ENCODE measurements around the gene NECTIN4.
"Not testable (repeated sequence)": the region's sequence is repeated elsewhere in the genome, so short reads cannot be mapped to it uniquely, and the experiment has no call there.

NECTIN4 gene

DNA sequence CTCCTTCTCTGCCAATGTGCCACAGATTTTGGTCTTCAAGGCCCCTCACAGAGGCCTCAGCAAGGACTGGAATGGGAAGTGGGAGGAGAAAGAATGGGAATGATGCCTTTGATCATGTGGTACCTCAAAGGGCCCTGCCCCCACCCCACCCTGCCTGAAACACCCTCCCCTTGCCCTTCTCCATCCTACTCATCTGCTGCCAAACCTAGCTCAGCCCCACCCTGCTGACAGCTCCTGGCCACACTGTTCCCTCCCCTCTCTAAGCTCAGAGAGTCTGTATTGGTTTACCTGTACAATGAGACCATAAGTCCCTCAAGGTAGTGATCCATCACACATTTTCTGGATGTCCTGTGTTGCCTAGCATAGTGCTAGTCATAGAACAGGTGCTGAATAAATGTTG is 12.9 kb downstream of the NECTIN4 start:
- no peaks in the 10 kb centered on the region for H3K9me3 ChIP-seq (ENCODE audit: control insufficient read depth, low read length)
- H3K4me1 ChIP-seq (ENCODE audit: control insufficient read depth, insufficient read depth, low read length), result peaks cover 34% of the 10 kb centered on the region
- no peak overlapping the region for H3K9ac ChIP-seq (ENCODE audit: low read length)
- H3K4me3 ChIP-seq (ENCODE audit: low read length), result no peak overlapping the region
- no peaks in the 10 kb centered on the region for H3K27me3 ChIP-seq (ENCODE audit: control insufficient read depth, insufficient read depth, low read length)
- peaks cover 18% of the 10 kb centered on the region for H3K36me3 ChIP-seq (ENCODE audit: control insufficient read depth, insufficient read depth, low read length)

DNA sequence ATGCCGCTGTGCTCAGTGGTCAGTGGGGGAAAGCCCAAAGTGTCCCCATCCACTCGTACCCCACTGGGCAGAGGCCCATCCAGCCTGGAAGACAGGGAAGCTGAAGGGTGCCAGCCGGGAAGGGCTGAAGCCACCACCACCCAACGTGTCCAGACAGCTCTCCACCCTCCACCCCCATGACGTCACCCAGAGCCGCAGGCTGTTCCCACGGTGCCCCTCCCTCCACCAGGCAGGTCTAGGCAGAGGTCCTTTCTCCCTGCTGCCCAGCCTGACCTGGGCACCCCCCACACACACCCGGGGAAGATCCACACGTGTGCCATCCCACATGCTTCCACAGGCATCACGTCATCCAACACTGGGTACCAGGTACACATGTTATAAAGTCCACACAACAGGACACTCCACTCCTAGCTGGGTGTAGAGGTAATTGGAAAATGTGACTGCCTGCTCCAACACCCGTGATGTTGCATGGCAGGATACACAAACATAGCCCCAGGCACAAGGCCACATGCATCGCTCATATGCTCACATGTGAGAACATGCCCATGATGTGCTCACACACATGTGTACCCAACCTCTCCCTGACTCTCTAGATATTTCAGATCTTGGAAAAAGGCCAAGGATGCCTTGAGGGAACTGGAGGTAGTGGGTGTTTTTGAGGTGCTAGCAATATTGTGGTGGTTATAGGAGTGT is 14.5 kb downstream of the NECTIN4 start:
- H3K9me3 ChIP-seq (ENCODE audit: control insufficient read depth, low read length), result no peaks in the 10 kb centered on the region
- no peak overlapping the region for H3K9ac ChIP-seq (ENCODE audit: low read length)
- H3K4me1 ChIP-seq (ENCODE audit: control insufficient read depth, insufficient read depth, low read length), result peaks cover 22% of the 10 kb centered on the region
- no peak overlapping the region for H3K4me3 ChIP-seq (ENCODE audit: low read length)
- H3K27me3 ChIP-seq (ENCODE audit: control insufficient read depth, insufficient read depth, low read length), result no peaks in the 10 kb centered on the region
- peaks cover 18% of the 10 kb centered on the region for H3K36me3 ChIP-seq (ENCODE audit: control insufficient read depth, insufficient read depth, low read length)

DNA sequence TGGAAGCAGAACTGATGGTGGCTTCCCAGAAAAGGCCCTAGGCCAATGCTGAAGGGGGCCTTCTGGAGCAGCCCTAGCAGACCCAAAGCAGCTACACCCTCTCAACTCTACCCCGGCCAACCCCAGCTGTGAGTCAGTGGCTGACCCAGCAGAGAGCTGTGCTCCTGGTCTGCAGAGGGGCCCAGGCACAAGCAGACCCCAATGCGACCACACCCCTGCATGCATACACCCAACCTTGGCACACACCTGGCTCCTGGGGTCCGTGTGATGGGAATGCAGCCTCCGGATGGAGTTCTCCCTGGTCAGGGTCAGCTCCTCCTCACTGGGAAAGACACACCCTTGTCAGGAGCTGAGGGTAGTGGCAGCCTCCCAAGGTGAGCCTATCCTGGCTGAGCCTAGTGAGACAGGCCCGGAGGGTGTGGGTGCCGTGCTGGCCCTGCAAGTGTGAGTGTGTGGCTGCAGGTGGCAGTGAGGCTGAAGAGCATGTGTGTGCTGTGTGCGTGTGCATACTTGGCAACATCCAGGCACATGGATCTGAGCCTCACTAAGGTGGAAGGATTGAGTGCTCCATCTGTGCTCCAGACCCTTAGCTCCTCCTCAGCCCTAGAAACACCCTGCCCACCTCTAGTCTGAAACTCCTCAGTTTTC is 15.8 kb downstream of the NECTIN4 start:
- no peak overlapping the region for H3K4me3 ChIP-seq (ENCODE audit: low read length)
- H3K4me1 ChIP-seq (ENCODE audit: control insufficient read depth, insufficient read depth, low read length), result peaks cover 34% of the 10 kb centered on the region
- no peaks in the 10 kb centered on the region for H3K27me3 ChIP-seq (ENCODE audit: control insufficient read depth, insufficient read depth, low read length)
- H3K36me3 ChIP-seq (ENCODE audit: control insufficient read depth, insufficient read depth, low read length), result peaks cover 18% of the 10 kb centered on the region
- no peak overlapping the region for H3K9ac ChIP-seq (ENCODE audit: low read length)
- H3K9me3 ChIP-seq (ENCODE audit: control insufficient read depth, low read length), result no peaks in the 10 kb centered on the region

DNA sequence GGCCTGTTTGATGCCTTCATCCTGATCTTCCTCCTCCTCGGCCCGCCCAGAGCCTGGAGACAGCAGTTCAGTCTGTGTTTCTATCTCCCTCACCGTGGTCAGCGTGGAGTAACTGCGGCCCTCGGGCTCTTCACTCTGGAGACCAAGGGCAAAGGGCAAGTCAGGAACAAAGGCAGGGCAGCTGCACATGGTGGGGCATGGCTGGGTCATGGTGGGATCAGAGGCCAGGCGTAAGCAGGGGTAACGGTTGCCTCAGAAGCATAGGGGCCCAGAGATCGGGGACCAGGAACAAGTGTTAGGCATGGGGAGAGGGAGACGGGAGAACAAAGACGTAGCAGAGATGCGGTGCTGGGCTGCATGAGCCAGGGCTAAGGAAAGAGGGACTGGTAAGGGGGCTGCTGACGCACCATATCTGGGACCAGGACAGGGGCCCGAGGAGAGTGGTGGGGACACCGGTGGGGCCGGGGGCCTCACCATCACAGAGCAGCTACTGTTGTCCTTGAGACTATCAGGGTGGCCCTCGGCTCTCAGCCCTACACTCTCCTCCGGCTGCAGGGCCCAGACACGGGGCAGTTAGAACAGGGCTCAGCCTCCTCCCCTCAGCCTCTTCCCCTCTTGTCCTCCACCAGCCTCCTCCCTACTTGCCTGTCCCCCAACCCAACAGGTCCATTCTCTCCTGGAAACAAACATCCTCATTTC is 16.5 kb downstream of the NECTIN4 start:
- Histone ChIP-seq H3K9ac (ENCODE audit: low read length) (no peak overlapping the region), H3K4me3 (ENCODE audit: low read length) (no peak overlapping the region), H3K27me3 (ENCODE audit: control insufficient read depth, insufficient read depth, low read length) (no peaks in the 10 kb centered on the region), H3K4me1 (ENCODE audit: control insufficient read depth, insufficient read depth, low read length) (peaks cover 40% of the 10 kb centered on the region), H3K9me3 (ENCODE audit: control insufficient read depth, low read length) (no peaks in the 10 kb centered on the region), H3K36me3 (ENCODE audit: control insufficient read depth, insufficient read depth, low read length) (peaks cover 18% of the 10 kb centered on the region)

- Histone ChIP-seq H3K9me3 (ENCODE audit: control insufficient read depth, low read length) (no peaks in the 10 kb centered on the region), H3K9ac (ENCODE audit: low read length) (no peak overlapping the region), H3K36me3 (ENCODE audit: control insufficient read depth, insufficient read depth, low read length) (peaks cover 13% of the 10 kb centered on the region), H3K4me1 (ENCODE audit: control insufficient read depth, insufficient read depth, low read length) (peaks cover 40% of the 10 kb centered on the region), H3K27me3 (ENCODE audit: control insufficient read depth, insufficient read depth, low read length) (no peaks in the 10 kb centered on the region), H3K4me3 (ENCODE audit: low read length) (no peak overlapping the region)
These were observed 17.4 kb downstream of the NECTIN4 start for GRCh38 chr1:161071886-161072371.

DNA sequence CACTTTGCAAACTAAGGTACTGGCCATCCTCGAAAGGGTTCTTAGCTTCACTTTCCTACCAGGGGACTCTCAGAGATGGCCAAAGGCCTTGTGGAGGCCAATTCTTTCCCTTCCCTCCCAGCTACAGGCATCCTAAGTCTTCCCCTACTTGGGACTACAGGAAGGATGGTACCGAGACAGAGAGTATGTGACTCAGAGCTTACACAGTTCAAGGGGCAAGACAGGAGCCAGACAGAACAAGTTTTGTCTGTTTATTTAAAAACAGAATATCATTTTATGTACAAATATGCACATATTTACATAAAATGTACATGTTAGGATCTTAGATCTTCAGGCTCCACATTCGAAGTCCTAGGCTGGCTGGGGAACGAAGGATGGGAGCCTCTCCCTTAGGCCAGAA is 18.6 kb downstream of the NECTIN4 start:
- peaks cover 13% of the 10 kb centered on the region for H3K36me3 ChIP-seq (ENCODE audit: control insufficient read depth, insufficient read depth, low read length)
- peaks cover 40% of the 10 kb centered on the region for H3K4me1 ChIP-seq (ENCODE audit: control insufficient read depth, insufficient read depth, low read length)
- no peak overlapping the region for H3K9ac ChIP-seq (ENCODE audit: low read length)
- no peaks in the 10 kb centered on the region for H3K27me3 ChIP-seq (ENCODE audit: control insufficient read depth, insufficient read depth, low read length)
- H3K4me3 ChIP-seq (ENCODE audit: low read length), result no peak overlapping the region
- H3K9me3 ChIP-seq (ENCODE audit: control insufficient read depth, low read length), result no peaks in the 10 kb centered on the region

- no peak within 1 kb of the TSS for H3K4me3 ChIP-seq (ENCODE audit: low read length)
- H3K4me1 ChIP-seq (ENCODE audit: control insufficient read depth, insufficient read depth, low read length), result peaks cover 36% of the 10 kb centered on the region
- H3K9ac ChIP-seq (ENCODE audit: low read length), result peak within 1 kb of the TSS; percentile 29
- H3K27me3 ChIP-seq (ENCODE audit: control insufficient read depth, insufficient read depth, low read length), result no peaks in the 10 kb centered on the region
- H3K9me3 ChIP-seq (ENCODE audit: control insufficient read depth, low read length), result no peaks in the 10 kb centered on the region
- peaks cover 13% of the 10 kb centered on the region for H3K36me3 ChIP-seq (ENCODE audit: control insufficient read depth, insufficient read depth, low read length)
These were observed 19.6 kb downstream of the NECTIN4 start, which contains the start of gene ARHGAP30 for GRCh38 chr1:161069731-161070270. Gene ARHGAP30 (minus strand): TSS chr1:161069891. CDS start chr1:161069624, 267 bp downstream.

DNA sequence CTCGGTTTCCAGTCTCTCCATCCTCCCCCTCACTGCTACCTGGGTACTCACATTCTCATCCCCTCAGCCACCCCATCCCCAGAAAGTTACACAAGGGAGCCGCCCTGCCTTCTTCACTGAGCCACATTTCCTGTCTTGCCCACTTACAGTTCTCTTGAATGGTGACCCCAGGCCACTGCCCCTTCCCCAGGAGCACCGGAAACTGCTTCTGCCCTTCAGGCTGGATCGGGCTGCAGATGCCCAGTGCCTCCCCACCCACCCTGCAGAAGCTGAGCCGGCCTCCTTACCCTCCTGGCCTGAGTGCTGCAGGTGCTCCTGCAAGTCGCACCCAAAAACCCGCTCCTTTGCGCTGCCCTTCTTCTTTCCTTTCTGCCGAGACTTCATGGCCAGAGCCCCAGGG is 20.1 kb downstream of the NECTIN4 start:
- no peaks in the 10 kb centered on the region for H3K9me3 ChIP-seq (ENCODE audit: control insufficient read depth, low read length)
- H3K4me1 ChIP-seq (ENCODE audit: control insufficient read depth, insufficient read depth, low read length), result peaks cover 31% of the 10 kb centered on the region
- H3K27me3 ChIP-seq (ENCODE audit: control insufficient read depth, insufficient read depth, low read length), result no peaks in the 10 kb centered on the region
- peak overlapping the region; percentile 29 for H3K9ac ChIP-seq (ENCODE audit: low read length)
- H3K36me3 ChIP-seq (ENCODE audit: control insufficient read depth, insufficient read depth, low read length), result peaks cover 12% of the 10 kb centered on the region
- H3K4me3 ChIP-seq (ENCODE audit: low read length), result no peak overlapping the region

GRCh38 chr1:161068306-161069234 is 20.8 kb downstream of the NECTIN4 start:
- Histone ChIP-seq H3K9me3 (ENCODE audit: control insufficient read depth, low read length) (no peaks in the 10 kb centered on the region), H3K36me3 (ENCODE audit: control insufficient read depth, insufficient read depth, low read length) (peaks cover 5% of the 10 kb centered on the region), H3K9ac (ENCODE audit: low read length) (peak overlapping the region; percentile 29), H3K4me1 (ENCODE audit: control insufficient read depth, insufficient read depth, low read length) (peaks cover 24% of the 10 kb centered on the region), H3K4me3 (ENCODE audit: low read length) (no peak overlapping the region), H3K27me3 (ENCODE audit: control insufficient read depth, insufficient read depth, low read length) (no peaks in the 10 kb centered on the region)

GRCh38 chr1:161066694-161067093 is 22.7 kb downstream of the NECTIN4 start:
- H3K27me3 ChIP-seq (ENCODE audit: control insufficient read depth, insufficient read depth, low read length), result no peaks in the 10 kb centered on the region
- H3K36me3 ChIP-seq (ENCODE audit: control insufficient read depth, insufficient read depth, low read length), result no peaks in the 10 kb centered on the region
- no peaks in the 10 kb centered on the region for H3K9me3 ChIP-seq (ENCODE audit: control insufficient read depth, low read length)
- peaks cover 22% of the 10 kb centered on the region for H3K4me1 ChIP-seq (ENCODE audit: control insufficient read depth, insufficient read depth, low read length)
- no peak overlapping the region for H3K4me3 ChIP-seq (ENCODE audit: low read length)
- H3K9ac ChIP-seq (ENCODE audit: low read length), result no peak overlapping the region

GRCh38 chr1:161065681-161066080 is 23.7 kb downstream of the NECTIN4 start:
- not testable (repeated sequence) for H3K9ac ChIP-seq (ENCODE audit: low read length); H3K9me3 ChIP-seq (ENCODE audit: control insufficient read depth, low read length); H3K36me3 ChIP-seq (ENCODE audit: control insufficient read depth, insufficient read depth, low read length); H3K4me3 ChIP-seq (ENCODE audit: low read length); H3K27me3 ChIP-seq (ENCODE audit: control insufficient read depth, insufficient read depth, low read length)
- peaks cover 22% of the 10 kb centered on the region for H3K4me1 ChIP-seq (ENCODE audit: control insufficient read depth, insufficient read depth, low read length)
